Mucosa of descending colon (tissue), 3 donors: Measurements from ENCODE around the gene DCHS2. TPM values are rescaled to one million over a fixed set of nuclear protein-coding genes. Genes with fewer than 3 reads are reported as not detected.

Source experiments
- ATAC-seq: fragments of 200-7000 bp; cut with Tn5 transposase; one replicate; pipeline ENCODE4 v1.9.1; 2020; ENCODE audit warnings: mild to moderate bottlenecking, moderate library complexity
- DNase-seq, 3 donors: peaks; one replicate each; pipeline ENCODE4 v3.0.0-alpha.2; 2020
- H3K36me3 ChIP-seq: fragments of 200-600 bp; one replicate; pipeline ENCODE4 v1.8.0; 2021; ENCODE audit warnings: low read depth, mild to moderate bottlenecking
- H3K4me1 ChIP-seq: fragments of 200-600 bp; one replicate; pipeline ENCODE4 v1.8.0; 2021; ENCODE audit warnings: low read depth, mild to moderate bottlenecking
- H3K4me3 ChIP-seq: fragments of 200-600 bp; one replicate; pipeline ENCODE4 v1.8.0; 2021; ENCODE audit warnings: mild to moderate bottlenecking
- H3K9me3 ChIP-seq: fragments of 200-600 bp; one replicate; pipeline ENCODE4 v1.8.0; 2021; ENCODE audit warnings: mild to moderate bottlenecking
- intact Hi-C, 2 donors: fragments of 100-400 bp; cut with DNase I in 1 of 2; cut with micrococcal nuclease in 1 of 2; formaldehyde crosslinking; loops; one replicate each; pipeline versions ENCODE4 v1.11.0 to v1.11.1; 2022; cut with DNase I, micrococcal nuclease
- total RNA-seq, 3 donors: library from RNA; stranded (reverse); fragmentation: NEBNext Ultra II Directional in 2 of 3; extraction: Animal tissue kit (Norgen Biotek cat#: 25700) in 2 of 3; gene quantifications; one replicate each; pipeline versions ENCODE4 v1.2.1 to v1.2.4, GENCODE V29; 2021 to 2023
- TF ChIP-seq, protein P1 (sequence below): fragments of 200-600 bp; IDR thresholded peaks from one replicate; pipeline ENCODE4 v1.8.0; 2022; ENCODE audit warnings: antibody characterized with exemption, mild to moderate bottlenecking
- donor health status: DM: no; HTN: no; CAD: no; lungs with moderate emphysema.
- donor health status: DM: no; HTN: no; CAD: no.
- donor health status: DM: no; HTN: yes; CAD: no.

The DCHS2 gene
- total RNA-seq, 3 donors from 2014 or later = 0.58 to 9.6 (median 1.1) TPM

DNA sequence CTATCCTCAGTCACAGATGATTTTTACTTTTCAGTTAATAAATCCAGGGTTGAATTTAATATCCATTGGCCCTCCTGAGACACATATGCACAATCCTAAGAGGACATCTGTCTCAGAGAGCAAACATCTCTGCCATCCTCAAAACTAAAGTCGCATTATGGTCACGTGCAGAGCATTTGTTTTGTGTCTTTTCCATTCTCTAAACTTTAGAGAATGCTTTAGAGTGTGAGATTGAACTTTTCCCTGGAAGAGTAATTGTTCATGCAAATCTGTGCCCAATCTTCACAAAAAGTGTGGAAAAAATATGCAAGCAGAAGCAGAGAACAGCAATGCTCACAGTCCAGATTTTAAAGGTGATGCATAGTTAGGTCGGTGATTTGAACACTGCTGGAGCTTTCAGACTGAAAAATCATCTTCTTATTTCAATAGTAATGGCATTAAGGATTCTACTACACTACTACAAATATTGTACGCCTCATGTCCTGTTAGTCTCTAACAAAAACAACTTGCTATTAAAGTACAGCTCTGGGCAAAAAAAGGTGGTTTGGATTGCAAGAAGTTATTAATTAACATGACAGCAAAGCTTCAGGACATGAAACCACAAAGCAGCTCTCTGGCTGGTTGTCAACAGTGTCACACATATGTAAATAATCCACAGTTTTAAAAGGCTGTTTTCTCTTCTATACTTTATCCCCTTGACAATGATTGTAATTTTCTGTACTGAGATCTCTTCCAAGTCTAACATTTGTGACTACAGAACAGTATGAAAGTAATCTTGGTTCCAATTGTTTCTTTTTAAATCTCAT, 19.9 kb downstream of the DCHS2 start:
- H3K9me3 ChIP-seq = no peaks in the 10 kb centered on the region
- TF ChIP-seq, protein P1, sequence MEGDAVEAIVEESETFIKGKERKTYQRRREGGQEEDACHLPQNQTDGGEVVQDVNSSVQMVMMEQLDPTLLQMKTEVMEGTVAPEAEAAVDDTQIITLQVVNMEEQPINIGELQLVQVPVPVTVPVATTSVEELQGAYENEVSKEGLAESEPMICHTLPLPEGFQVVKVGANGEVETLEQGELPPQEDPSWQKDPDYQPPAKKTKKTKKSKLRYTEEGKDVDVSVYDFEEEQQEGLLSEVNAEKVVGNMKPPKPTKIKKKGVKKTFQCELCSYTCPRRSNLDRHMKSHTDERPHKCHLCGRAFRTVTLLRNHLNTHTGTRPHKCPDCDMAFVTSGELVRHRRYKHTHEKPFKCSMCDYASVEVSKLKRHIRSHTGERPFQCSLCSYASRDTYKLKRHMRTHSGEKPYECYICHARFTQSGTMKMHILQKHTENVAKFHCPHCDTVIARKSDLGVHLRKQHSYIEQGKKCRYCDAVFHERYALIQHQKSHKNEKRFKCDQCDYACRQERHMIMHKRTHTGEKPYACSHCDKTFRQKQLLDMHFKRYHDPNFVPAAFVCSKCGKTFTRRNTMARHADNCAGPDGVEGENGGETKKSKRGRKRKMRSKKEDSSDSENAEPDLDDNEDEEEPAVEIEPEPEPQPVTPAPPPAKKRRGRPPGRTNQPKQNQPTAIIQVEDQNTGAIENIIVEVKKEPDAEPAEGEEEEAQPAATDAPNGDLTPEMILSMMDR = no peak
- ATAC-seq (no peak), DNase-seq (no peak)
- intact Hi-C loops = no loop called here
- H3K4me3 ChIP-seq = no peak overlapping the region
- H3K4me1 ChIP-seq = no peaks in the 10 kb centered on the region
- H3K36me3 ChIP-seq = no peaks in the 10 kb centered on the region

- H3K4me3 ChIP-seq = no peak overlapping the region
- DNase-seq = no peak
- H3K36me3 ChIP-seq = no peaks in the 10 kb centered on the region
- H3K4me1 ChIP-seq = no peaks in the 10 kb centered on the region
- TF ChIP-seq, protein P1 = no peak
- no peak for ATAC-seq
- intact Hi-C loops = no loop called here
- H3K9me3 ChIP-seq = no peaks in the 10 kb centered on the region
Measured at GRCh38 chr4:154471032-154471431, 20.6 kb downstream of the DCHS2 start.

- TF ChIP-seq, protein P1 = no peak
- Histone ChIP-seq H3K36me3 (no peaks in the 10 kb centered on the region), H3K9me3 (no peaks in the 10 kb centered on the region), H3K4me3 (no peak overlapping the region), H3K4me1 (no peaks in the 10 kb centered on the region)
- intact Hi-C loops = no loop called here
- no peak for ATAC-seq
- DNase-seq = no peak
Measured at GRCh38 chr4:154467886-154468285, 23.7 kb downstream of the DCHS2 start.

DNA sequence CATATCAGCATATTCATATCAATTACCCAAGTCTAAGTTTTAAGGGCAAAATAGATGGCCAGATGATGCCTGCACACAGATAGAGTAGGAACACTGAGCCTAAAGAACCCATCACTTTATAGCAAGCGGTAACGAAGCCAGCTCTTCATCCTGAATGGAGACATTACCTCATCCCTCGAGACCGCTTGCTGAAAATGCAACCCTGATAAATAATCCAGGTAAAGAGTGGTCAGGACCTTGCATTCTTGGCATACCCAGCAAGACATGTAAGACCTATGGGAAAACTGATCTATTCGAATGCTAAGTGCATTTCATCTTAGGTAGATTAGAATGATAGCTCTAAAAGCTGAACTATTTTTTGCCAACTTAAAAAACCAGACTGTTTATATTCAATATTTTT, 25.3 kb downstream of the DCHS2 start:
- ATAC-seq (no peak), DNase-seq (no peak)
- no peaks in the 10 kb centered on the region for H3K4me1 ChIP-seq
- intact Hi-C loops = no loop called here
- H3K9me3 ChIP-seq = no peaks in the 10 kb centered on the region
- H3K4me3 ChIP-seq = no peak overlapping the region
- no peaks in the 10 kb centered on the region for H3K36me3 ChIP-seq
- TF ChIP-seq, protein P1 = no peak

DNA sequence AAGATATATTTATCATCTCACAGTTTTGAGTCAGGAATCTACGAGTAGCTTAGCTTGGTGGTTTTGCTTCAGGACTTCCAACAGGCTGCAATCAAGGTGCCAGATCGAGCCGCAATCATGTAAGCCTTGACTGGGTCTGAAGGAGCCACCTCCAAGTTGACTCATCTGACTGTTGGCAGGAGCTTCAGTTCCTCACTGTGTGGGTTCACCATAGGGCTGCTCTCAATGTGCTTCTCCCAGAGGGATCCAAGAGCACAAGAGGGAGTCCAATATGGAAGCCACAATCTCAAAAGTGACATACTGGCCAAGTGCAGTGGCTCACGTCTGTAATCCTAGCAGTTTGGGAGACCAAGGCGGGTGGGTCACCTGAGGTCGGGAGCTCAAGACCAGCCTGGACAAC, 26.5 kb downstream of the DCHS2 start:
- H3K4me1 ChIP-seq = no peaks in the 10 kb centered on the region
- TF ChIP-seq, protein P1 = no peak
- no peaks in the 10 kb centered on the region for H3K36me3 ChIP-seq
- intact Hi-C loops = no loop called here
- DNase-seq (no peak), ATAC-seq (no peak)
- no peak overlapping the region for H3K4me3 ChIP-seq
- H3K9me3 ChIP-seq = no peaks in the 10 kb centered on the region

GRCh38 chr4:154464654-154465053, 26.9 kb downstream of the DCHS2 start:
- Histone ChIP-seq H3K9me3 (no peaks in the 10 kb centered on the region), H3K4me1 (no peaks in the 10 kb centered on the region), H3K36me3 (no peaks in the 10 kb centered on the region), H3K4me3 (no peak overlapping the region)
- TF ChIP-seq, protein P1 = no peak
- intact Hi-C loops = no loop called here
- DNase-seq (no peak), ATAC-seq (no peak)
